Nephron (organoid): ENCODE data around the gene MKKS.
"Not testable (repeated sequence)": the region's sequence is repeated elsewhere in the genome, so short reads cannot be mapped to it uniquely, and the experiment has no call there.

Experiments
- H3K27ac Mint-ChIP-seq, 3 experiments: 2 replicates each; pipeline ENCODE4 v1.8.0; 2020; ENCODE audit warnings: mixed read lengths in 3 of 3, mild to moderate bottlenecking in 2 of 3, moderate library complexity in 1 of 3
- H3K27me3 Mint-ChIP-seq: 2 replicates; pipeline ENCODE4 v1.8.0; 2021; ENCODE audit warnings: low read depth, mild to moderate bottlenecking, moderate library complexity, mixed read lengths
- H3K36me3 Mint-ChIP-seq: 2 replicates; pipeline ENCODE4 v1.8.0; 2020; ENCODE audit warnings: low read depth, mixed read lengths
- H3K4me1 Mint-ChIP-seq: 2 replicates; pipeline ENCODE4 v1.8.0; 2020; ENCODE audit warnings: mixed read lengths
- H3K4me3 Mint-ChIP-seq, 3 experiments: 2 replicates each; pipeline ENCODE4 v1.8.0; 2020; ENCODE audit warnings: mild to moderate bottlenecking in 3 of 3, mixed read lengths in 3 of 3, moderate library complexity in 2 of 3
- H3K9me3 Mint-ChIP-seq: 2 replicates; pipeline ENCODE4 v1.8.0; 2020; ENCODE audit warnings: mixed read lengths
- CTCF ChIP-seq, 3 experiments: fragments of 200-600 bp; sonication (generic); IDR thresholded peaks; one replicate each; pipeline ENCODE4 v1.5.0; 2021; ENCODE audit warnings: antibody characterized with exemption in 3 of 3; ENCODE audit not compliant: unreplicated experiment in 3 of 3

The MKKS gene

GRCh38 chr20:10419550-10420133 is 14.4 kb downstream of the MKKS start:
- Mint-ChIP-seq H3K4me3 (no peak overlapping the region), H3K36me3 (peaks cover 37% of the 10 kb centered on the region), H3K4me1 (peaks cover 14% of the 10 kb centered on the region), H3K9me3 (no peaks in the 10 kb centered on the region), H3K27ac (no peak overlapping the region), H3K27me3 (no peaks in the 10 kb centered on the region)
- no peak for TF ChIP-seq CTCF (IDR thresholded peaks at IDR 0.05; ENCODE audit: unreplicated experiment in 3 of 3)

DNA sequence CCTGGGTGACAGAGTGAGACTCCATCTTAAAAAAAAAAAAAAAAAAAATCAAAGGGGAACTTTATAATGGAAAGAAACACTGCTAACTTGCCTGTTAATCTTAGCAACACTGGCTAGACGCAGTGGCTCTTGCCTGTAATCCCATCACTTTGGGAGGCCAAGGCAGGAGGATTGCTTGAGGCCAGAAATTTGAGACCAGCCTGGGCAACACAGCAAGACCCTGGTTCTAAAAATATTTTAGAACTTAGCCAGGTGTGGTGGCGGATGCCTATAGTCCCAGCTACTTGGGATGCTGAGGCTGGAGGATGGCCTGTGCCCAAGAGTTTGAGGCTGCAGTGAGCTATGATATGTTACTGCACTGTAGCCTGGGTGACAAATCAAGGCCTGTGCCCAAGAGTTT is 16.8 kb downstream of the MKKS start:
- H3K27ac Mint-ChIP-seq, H3K9me3 Mint-ChIP-seq, H3K27me3 Mint-ChIP-seq, H3K4me3 Mint-ChIP-seq: not testable (repeated sequence)
- peaks cover 28% of the 10 kb centered on the region for H3K36me3 Mint-ChIP-seq
- peaks cover 12% of the 10 kb centered on the region for H3K4me1 Mint-ChIP-seq

DNA sequence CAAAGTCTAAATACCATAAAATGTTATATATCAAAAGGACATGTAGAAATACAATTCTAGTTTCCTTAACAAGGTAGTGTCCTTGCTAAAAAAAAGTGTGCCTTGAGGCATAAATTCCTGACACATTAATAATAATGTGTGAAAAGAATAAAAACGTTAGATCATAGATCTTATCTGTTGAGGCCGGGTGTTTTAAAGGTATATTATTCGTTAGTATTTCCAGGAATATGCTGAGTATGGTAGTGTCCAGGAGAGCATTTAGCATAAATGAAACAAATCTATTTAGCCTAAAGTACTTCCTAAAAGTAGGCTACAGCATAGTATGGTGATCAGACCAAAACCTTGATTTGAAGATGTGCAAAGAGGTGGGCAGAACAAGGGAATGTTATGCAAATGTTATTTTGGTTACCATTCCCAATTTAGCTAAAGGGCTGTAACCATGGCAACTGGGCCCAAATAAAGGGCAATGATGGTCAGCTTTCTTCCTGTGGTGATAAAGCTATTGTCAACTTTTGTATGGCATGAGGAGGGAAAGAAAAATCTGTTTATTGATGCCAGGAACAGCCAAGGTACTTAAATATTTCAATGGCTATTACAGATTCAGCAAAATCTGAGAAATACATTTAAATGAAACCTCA is 18.9 kb downstream of the MKKS start:
- TF ChIP-seq CTCF (IDR thresholded peaks at IDR 0.05; ENCODE audit: unreplicated experiment in 3 of 3), result no peak
- Mint-ChIP-seq H3K27me3 (no peaks in the 10 kb centered on the region), H3K27ac (no peak overlapping the region), H3K9me3 (no peaks in the 10 kb centered on the region), H3K4me3 (no peak overlapping the region), H3K36me3 (peaks cover 22% of the 10 kb centered on the region), H3K4me1 (peaks cover under 1% of the 10 kb centered on the region)

GRCh38 chr20:10412591-10413408 is 21.2 kb downstream of the MKKS start:
- Mint-ChIP-seq H3K9me3 (no peaks in the 10 kb centered on the region), H3K36me3 (peaks cover 18% of the 10 kb centered on the region), H3K4me1 (no peaks in the 10 kb centered on the region), H3K4me3 (no peak overlapping the region), H3K27me3 (no peaks in the 10 kb centered on the region), H3K27ac (peak overlapping the region in 2 of 3 experiments; percentile 30 to 62)
- TF ChIP-seq CTCF (IDR thresholded peaks at IDR 0.05; ENCODE audit: unreplicated experiment in 3 of 3), result peak in 1 of 3 experiments; percentile 41

DNA sequence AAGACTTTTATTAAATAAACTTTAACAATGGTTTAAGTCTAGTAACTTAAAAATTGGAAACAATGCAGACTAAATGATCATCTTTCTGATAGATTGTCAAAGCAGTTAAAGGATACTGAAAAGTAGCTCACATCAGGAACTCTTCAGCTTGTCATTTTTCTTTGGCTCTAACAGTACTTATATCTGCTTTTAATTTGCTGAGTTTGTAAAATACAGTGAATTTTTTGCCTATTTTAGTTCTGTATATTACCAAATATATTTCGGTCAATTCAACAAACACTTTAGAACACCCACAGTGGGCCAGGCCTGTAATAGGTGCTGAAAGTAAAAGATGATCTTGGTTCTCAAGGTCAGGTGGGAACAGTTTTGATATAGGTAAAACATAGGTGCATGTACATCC is 22.3 kb downstream of the MKKS start:
- Mint-ChIP-seq H3K4me3 (no peak overlapping the region), H3K36me3 (peaks cover 14% of the 10 kb centered on the region), H3K4me1 (no peaks in the 10 kb centered on the region), H3K9me3 (no peaks in the 10 kb centered on the region), H3K27me3 (no peaks in the 10 kb centered on the region), H3K27ac (no peak overlapping the region)
- no peak for TF ChIP-seq CTCF (IDR thresholded peaks at IDR 0.05; ENCODE audit: unreplicated experiment in 3 of 3)

DNA sequence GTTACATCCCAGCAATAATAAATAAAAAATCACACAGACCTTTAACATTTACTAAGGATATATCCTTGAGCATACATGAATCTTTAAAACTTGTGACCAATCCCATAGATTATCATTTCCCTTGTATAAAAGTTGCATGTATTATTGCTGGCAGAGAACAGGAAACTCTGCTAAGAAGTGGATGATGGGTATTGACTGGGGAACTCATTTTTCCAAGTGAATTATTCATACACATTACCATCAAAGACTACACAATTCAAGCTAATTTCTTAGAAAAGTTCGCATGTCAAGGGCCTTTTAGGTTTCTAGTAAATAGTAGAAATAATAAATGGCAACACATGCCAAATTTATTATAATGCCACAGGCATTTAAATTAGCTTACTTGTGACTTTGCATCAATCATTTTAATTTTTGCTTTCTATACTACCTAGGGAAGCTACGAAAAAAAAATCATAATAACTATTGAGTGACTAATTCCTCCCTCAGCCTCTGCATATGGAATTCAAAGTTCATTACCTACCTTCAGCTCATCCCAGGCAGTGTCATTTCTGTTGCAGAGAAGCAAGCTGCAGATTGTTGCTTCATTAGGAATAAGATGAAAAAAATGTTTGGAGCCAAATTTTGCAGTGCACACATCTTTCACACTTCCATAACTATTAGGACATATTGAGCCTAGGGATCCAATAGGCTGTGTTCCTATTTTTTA is 25.8 kb downstream of the MKKS start:
- no peak for TF ChIP-seq CTCF (IDR thresholded peaks at IDR 0.05; ENCODE audit: unreplicated experiment in 3 of 3)
- Mint-ChIP-seq H3K27me3 (no peaks in the 10 kb centered on the region), H3K9me3 (no peaks in the 10 kb centered on the region), H3K4me3 (no peak overlapping the region), H3K36me3 (peaks cover 7% of the 10 kb centered on the region), H3K4me1 (no peaks in the 10 kb centered on the region), H3K27ac (no peak overlapping the region)
